ENCODE data around the gene KIAA1671.

Gene KIAA1671

DNA sequence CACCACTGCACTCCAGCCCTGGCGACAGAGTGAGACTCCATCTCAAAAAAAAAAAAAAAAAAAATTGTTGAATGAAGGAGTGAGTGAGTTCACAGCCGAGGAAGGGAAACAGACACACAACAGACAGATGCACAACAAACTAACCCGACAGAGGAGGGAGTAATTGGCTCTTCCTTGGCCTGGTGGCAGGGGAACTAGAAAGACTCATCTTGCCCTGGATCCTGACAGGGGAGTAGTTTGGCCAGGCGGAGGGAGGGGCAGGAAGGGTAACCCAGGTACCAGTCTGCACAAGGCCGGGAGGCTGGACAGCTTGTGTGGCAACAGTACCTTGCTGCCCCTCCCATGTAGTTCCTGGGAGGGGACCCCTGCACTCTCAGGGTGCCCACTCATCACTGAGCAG is 106.9 kb downstream of the KIAA1671 start:
- no peak overlapping the region for H3K9ac ChIP-seq (ENCODE audit: low read depth, low read length)
- no peaks in the 10 kb centered on the region for H3K27me3 ChIP-seq (ENCODE audit: control insufficient read depth, insufficient read depth, low read length)
- no peak overlapping the region for H3K27ac ChIP-seq (ENCODE audit: low read depth, low read length)
- H3K4me1 ChIP-seq (ENCODE audit: control insufficient read depth, insufficient read depth, low read length), result peaks cover 4% of the 10 kb centered on the region; the same call in 1 of the 2 replicates
- no peaks in the 10 kb centered on the region for H3K9me3 ChIP-seq (ENCODE audit: control insufficient read depth, insufficient read depth, low read length)
- no peaks in the 10 kb centered on the region for H3K36me3 ChIP-seq (ENCODE audit: control insufficient read depth, insufficient read depth, low read length)
- no peak overlapping the region for H3K4me3 ChIP-seq (ENCODE audit: low read depth, low read length)

- Histone ChIP-seq H3K9me3 (ENCODE audit: control insufficient read depth, insufficient read depth, low read length) (no peaks in the 10 kb centered on the region), H3K9ac (ENCODE audit: low read depth, low read length) (no peak overlapping the region), H3K36me3 (ENCODE audit: control insufficient read depth, insufficient read depth, low read length) (no peaks in the 10 kb centered on the region), H3K4me3 (ENCODE audit: low read depth, low read length) (no peak overlapping the region), H3K27ac (ENCODE audit: low read depth, low read length) (no peak overlapping the region), H3K4me1 (ENCODE audit: control insufficient read depth, insufficient read depth, low read length) (peaks cover 4% of the 10 kb centered on the region; the same call in 1 of the 2 replicates), H3K27me3 (ENCODE audit: control insufficient read depth, insufficient read depth, low read length) (no peaks in the 10 kb centered on the region)
Observed at GRCh38 chr22:25060522-25061071, 108.1 kb downstream of the KIAA1671 start.

GRCh38 chr22:25061134-25061533 is 108.6 kb downstream of the KIAA1671 start:
- Histone ChIP-seq H3K27me3 (ENCODE audit: control insufficient read depth, insufficient read depth, low read length) (no peaks in the 10 kb centered on the region), H3K36me3 (ENCODE audit: control insufficient read depth, insufficient read depth, low read length) (no peaks in the 10 kb centered on the region), H3K9me3 (ENCODE audit: control insufficient read depth, insufficient read depth, low read length) (no peaks in the 10 kb centered on the region), H3K4me1 (ENCODE audit: control insufficient read depth, insufficient read depth, low read length) (peaks cover 4% of the 10 kb centered on the region; the same call in 1 of the 2 replicates), H3K27ac (ENCODE audit: low read depth, low read length) (no peak overlapping the region), H3K4me3 (ENCODE audit: low read depth, low read length) (no peak overlapping the region), H3K9ac (ENCODE audit: low read depth, low read length) (no peak overlapping the region)

- peaks cover 4% of the 10 kb centered on the region; the same call in 1 of the 2 replicates for H3K4me1 ChIP-seq (ENCODE audit: control insufficient read depth, insufficient read depth, low read length)
- no peak overlapping the region for H3K9ac ChIP-seq (ENCODE audit: low read depth, low read length)
- no peak overlapping the region for H3K27ac ChIP-seq (ENCODE audit: low read depth, low read length)
- H3K36me3 ChIP-seq (ENCODE audit: control insufficient read depth, insufficient read depth, low read length), result no peaks in the 10 kb centered on the region
- no peak overlapping the region for H3K4me3 ChIP-seq (ENCODE audit: low read depth, low read length)
- no peaks in the 10 kb centered on the region for H3K9me3 ChIP-seq (ENCODE audit: control insufficient read depth, insufficient read depth, low read length)
- H3K27me3 ChIP-seq (ENCODE audit: control insufficient read depth, insufficient read depth, low read length), result no peaks in the 10 kb centered on the region
Observed at GRCh38 chr22:25061605-25062376, 109.3 kb downstream of the KIAA1671 start.

DNA sequence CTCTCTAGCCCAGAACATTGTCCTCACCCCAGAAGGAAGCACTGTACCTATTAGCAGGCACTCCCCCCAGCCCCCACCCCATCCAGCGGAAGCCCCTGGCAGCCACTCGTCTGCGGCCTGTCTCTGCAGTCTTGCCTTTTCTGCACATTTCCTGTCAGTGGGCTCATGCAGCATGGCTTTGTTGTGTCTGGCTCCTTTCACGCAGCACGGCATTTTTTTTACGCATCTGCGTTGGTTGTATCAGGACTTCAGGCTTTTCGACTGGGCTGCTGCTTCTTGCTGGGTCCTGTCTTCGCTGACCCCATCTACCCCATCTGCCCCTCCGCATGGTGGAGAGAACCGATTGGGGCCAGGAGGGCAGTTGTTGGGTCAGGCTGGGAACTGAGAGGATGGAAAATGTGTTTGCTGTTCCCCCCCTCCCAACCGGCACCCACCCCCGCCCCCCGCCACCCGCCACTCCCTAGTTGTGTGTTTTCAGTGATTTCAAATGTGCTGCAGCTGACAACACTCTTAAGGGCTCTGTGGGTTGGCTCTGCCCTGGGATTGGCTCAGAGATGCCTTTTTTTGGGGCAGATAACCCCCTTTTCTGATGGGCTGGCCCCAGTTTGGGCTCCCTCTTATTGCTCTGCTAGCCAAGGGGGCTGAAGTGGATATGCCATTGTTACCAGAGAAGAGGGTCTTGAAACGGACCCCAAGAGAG is 110.0 kb downstream of the KIAA1671 start:
- Histone ChIP-seq H3K4me1 (ENCODE audit: control insufficient read depth, insufficient read depth, low read length) (no peaks in the 10 kb centered on the region), H3K27ac (ENCODE audit: low read depth, low read length) (no peak overlapping the region), H3K9ac (ENCODE audit: low read depth, low read length) (no peak overlapping the region), H3K36me3 (ENCODE audit: control insufficient read depth, insufficient read depth, low read length) (no peaks in the 10 kb centered on the region), H3K27me3 (ENCODE audit: control insufficient read depth, insufficient read depth, low read length) (no peaks in the 10 kb centered on the region), H3K4me3 (ENCODE audit: low read depth, low read length) (no peak overlapping the region), H3K9me3 (ENCODE audit: control insufficient read depth, insufficient read depth, low read length) (no peaks in the 10 kb centered on the region)

GRCh38 chr22:25064894-25065560 is 112.5 kb downstream of the KIAA1671 start:
- H3K4me1 ChIP-seq (ENCODE audit: control insufficient read depth, insufficient read depth, low read length), result no peaks in the 10 kb centered on the region

DNA sequence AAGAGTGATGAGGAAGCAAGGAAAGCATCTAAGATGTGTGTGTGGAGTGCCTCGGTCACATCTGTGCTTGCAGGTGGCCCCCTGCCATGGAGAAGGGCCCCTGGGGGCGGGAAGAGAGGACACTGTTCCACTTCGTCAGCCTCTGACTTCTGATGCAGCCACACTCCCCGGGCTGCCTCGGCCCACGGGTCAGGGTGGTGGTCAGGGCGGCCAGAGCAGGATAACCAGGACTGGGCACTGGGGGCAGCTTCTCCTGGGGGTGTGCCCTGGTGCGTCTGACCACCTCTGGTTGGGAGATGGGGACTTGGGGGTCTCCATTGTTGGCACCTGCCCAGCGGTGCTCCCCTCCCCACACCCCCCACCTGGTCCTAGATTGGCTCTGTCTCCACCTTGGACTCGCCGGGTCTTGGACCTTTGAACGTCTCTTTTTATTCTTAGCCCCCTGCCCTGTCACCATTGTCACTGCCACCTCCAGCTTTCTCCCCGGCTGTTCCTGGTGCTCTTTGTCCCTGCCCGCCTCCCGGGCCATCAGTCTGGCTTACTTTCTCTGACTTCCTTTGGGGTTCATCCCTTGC is 114.4 kb downstream of the KIAA1671 start:
- Histone ChIP-seq H3K9ac (ENCODE audit: low read depth, low read length) (no peak overlapping the region), H3K9me3 (ENCODE audit: control insufficient read depth, insufficient read depth, low read length) (no peaks in the 10 kb centered on the region), H3K36me3 (ENCODE audit: control insufficient read depth, insufficient read depth, low read length) (no peaks in the 10 kb centered on the region), H3K4me1 (ENCODE audit: control insufficient read depth, insufficient read depth, low read length) (no peaks in the 10 kb centered on the region), H3K27me3 (ENCODE audit: control insufficient read depth, insufficient read depth, low read length) (no peaks in the 10 kb centered on the region), H3K4me3 (ENCODE audit: low read depth, low read length) (no peak overlapping the region), H3K27ac (ENCODE audit: low read depth, low read length) (no peak overlapping the region)

More at GRCh38 chr22:25064894-25065560, 112.5 kb downstream of the KIAA1671 start:
- H3K27ac ChIP-seq (ENCODE audit: low read depth, low read length), result no peak overlapping the region
- no peaks in the 10 kb centered on the region for H3K36me3 ChIP-seq (ENCODE audit: control insufficient read depth, insufficient read depth, low read length)
- H3K9ac ChIP-seq (ENCODE audit: low read depth, low read length), result no peak overlapping the region
- H3K9me3 ChIP-seq (ENCODE audit: control insufficient read depth, insufficient read depth, low read length), result no peaks in the 10 kb centered on the region
- H3K4me3 ChIP-seq (ENCODE audit: low read depth, low read length), result no peak overlapping the region
- no peaks in the 10 kb centered on the region for H3K27me3 ChIP-seq (ENCODE audit: control insufficient read depth, insufficient read depth, low read length)

- H3K27me3 ChIP-seq (ENCODE audit: control insufficient read depth, insufficient read depth, low read length), result no peaks in the 10 kb centered on the region
- no peaks in the 10 kb centered on the region for H3K9me3 ChIP-seq (ENCODE audit: control insufficient read depth, insufficient read depth, low read length)
- H3K9ac ChIP-seq (ENCODE audit: low read depth, low read length), result no peak overlapping the region
- H3K4me1 ChIP-seq (ENCODE audit: control insufficient read depth, insufficient read depth, low read length), result no peaks in the 10 kb centered on the region
- no peak overlapping the region for H3K4me3 ChIP-seq (ENCODE audit: low read depth, low read length)
- H3K36me3 ChIP-seq (ENCODE audit: control insufficient read depth, insufficient read depth, low read length), result no peaks in the 10 kb centered on the region
- H3K27ac ChIP-seq (ENCODE audit: low read depth, low read length), result no peak overlapping the region
Observed at GRCh38 chr22:25067851-25068421, 115.4 kb downstream of the KIAA1671 start.

DNA sequence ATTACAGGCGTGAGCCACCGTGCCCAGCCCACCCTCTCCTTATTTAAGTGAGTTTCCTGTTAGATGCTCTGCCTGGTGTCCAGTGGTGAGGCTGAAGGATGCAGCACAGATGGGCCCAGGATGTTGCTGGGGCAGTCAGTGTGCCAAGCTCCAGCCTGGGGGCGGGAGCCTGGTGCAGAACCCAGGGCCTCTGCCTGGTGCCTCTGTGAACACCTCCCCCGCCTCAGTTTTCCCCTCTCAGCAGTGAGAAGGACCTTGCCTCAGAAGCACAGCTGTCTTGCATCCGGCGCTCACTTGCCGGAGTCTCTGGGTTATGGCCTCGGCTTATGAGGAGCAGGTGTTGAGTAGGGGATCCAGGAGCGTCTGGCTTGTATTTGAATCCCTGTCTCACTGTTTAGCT is 116.2 kb downstream of the KIAA1671 start:
- Histone ChIP-seq H3K27ac (ENCODE audit: low read depth, low read length) (no peak overlapping the region), H3K4me1 (ENCODE audit: control insufficient read depth, insufficient read depth, low read length) (no peaks in the 10 kb centered on the region), H3K4me3 (ENCODE audit: low read depth, low read length) (no peak overlapping the region), H3K27me3 (ENCODE audit: control insufficient read depth, insufficient read depth, low read length) (no peaks in the 10 kb centered on the region), H3K9ac (ENCODE audit: low read depth, low read length) (no peak overlapping the region), H3K9me3 (ENCODE audit: control insufficient read depth, insufficient read depth, low read length) (no peaks in the 10 kb centered on the region), H3K36me3 (ENCODE audit: control insufficient read depth, insufficient read depth, low read length) (no peaks in the 10 kb centered on the region)

- no peaks in the 10 kb centered on the region for H3K4me1 ChIP-seq (ENCODE audit: control insufficient read depth, insufficient read depth, low read length)
- no peaks in the 10 kb centered on the region for H3K36me3 ChIP-seq (ENCODE audit: control insufficient read depth, insufficient read depth, low read length)
- H3K4me3 ChIP-seq (ENCODE audit: low read depth, low read length), result no peak overlapping the region
- no peaks in the 10 kb centered on the region for H3K27me3 ChIP-seq (ENCODE audit: control insufficient read depth, insufficient read depth, low read length)
- no peak overlapping the region for H3K27ac ChIP-seq (ENCODE audit: low read depth, low read length)
- H3K9me3 ChIP-seq (ENCODE audit: control insufficient read depth, insufficient read depth, low read length), result no peaks in the 10 kb centered on the region
- H3K9ac ChIP-seq (ENCODE audit: low read depth, low read length), result no peak overlapping the region
Observed at GRCh38 chr22:25069426-25069757, 116.9 kb downstream of the KIAA1671 start.

All from HUES48 (cell line).